AML-193 (cell line): Measurements from ENCODE around the gene RTN1.
A peak's percentile ranks its signal among the peaks of the same experiment; 100 is the strongest.

Experiments used
- DNase-seq, 2 experiments: peaks; one replicate each; lab custom pipeline; 2025; lab: John Stamatoyannopoulos, UW

The RTN1 gene, protein sequence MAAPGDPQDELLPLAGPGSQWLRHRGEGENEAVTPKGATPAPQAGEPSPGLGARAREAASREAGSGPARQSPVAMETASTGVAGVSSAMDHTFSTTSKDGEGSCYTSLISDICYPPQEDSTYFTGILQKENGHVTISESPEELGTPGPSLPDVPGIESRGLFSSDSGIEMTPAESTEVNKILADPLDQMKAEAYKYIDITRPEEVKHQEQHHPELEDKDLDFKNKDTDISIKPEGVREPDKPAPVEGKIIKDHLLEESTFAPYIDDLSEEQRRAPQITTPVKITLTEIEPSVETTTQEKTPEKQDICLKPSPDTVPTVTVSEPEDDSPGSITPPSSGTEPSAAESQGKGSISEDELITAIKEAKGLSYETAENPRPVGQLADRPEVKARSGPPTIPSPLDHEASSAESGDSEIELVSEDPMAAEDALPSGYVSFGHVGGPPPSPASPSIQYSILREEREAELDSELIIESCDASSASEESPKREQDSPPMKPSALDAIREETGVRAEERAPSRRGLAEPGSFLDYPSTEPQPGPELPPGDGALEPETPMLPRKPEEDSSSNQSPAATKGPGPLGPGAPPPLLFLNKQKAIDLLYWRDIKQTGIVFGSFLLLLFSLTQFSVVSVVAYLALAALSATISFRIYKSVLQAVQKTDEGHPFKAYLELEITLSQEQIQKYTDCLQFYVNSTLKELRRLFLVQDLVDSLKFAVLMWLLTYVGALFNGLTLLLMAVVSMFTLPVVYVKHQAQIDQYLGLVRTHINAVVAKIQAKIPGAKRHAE

DNA sequence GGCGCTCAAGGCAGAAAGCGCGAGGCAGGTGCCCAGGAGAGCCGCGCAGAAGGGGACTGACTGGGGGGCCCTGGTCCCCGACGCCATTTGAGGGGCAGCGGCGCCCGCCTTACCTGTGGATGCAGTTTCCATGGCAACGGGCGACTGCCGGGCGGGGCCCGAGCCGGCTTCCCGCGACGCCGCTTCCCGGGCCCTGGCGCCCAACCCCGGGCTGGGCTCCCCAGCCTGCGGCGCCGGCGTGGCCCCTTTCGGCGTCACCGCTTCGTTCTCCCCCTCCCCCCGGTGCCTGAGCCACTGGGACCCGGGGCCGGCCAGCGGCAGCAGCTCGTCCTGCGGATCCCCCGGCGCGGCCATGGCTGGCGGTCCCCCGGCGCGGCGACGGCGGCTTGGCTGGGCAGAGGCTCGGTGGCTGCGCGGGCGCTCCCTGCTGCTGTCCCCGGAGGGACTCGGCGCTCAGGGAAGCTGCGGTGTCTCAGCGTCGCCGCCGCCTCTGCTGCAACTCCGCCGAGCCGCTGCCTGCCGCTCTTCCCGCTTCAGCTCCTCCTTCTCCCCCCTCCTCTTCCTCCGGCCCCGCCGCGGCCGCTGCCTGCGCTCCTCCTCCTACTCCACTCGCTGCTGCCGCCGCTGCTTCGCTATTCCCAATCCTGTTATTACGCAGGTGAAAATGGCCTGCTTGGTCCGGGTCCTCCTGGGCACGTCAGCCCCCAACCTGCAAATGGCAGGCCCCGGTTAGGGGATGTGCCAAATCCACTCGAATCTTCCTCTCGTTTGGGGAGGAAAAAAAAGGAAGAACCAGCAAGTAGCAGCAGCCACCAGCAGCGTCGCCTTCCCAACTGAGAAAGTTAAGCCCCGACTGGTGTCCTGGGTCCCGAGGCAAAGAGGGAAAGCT is at the start of gene RTN1:
RTN1 (minus strand) TSS at position 500 of the 889 bp plus-strand sequence; CDS start at position 354, 146 bp downstream.
- peak; percentile 68 to 74 for DNase-seq

DNA sequence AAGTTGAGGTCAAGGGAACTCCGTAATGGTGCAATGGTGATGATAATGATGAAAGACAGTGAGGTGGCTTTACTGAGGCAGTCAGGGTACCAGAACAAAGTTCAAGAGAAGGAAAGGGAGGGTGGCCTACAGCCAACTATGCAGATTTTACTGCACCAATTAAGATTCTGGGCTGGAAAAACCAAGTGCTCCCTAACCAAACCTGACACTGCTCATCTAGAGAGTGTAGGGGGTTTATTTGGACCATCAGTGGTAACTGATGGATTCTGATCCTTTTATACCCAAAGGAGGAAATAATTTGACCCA is 49.8 kb upstream of the RTN1 start:
- no peak for DNase-seq

DNA sequence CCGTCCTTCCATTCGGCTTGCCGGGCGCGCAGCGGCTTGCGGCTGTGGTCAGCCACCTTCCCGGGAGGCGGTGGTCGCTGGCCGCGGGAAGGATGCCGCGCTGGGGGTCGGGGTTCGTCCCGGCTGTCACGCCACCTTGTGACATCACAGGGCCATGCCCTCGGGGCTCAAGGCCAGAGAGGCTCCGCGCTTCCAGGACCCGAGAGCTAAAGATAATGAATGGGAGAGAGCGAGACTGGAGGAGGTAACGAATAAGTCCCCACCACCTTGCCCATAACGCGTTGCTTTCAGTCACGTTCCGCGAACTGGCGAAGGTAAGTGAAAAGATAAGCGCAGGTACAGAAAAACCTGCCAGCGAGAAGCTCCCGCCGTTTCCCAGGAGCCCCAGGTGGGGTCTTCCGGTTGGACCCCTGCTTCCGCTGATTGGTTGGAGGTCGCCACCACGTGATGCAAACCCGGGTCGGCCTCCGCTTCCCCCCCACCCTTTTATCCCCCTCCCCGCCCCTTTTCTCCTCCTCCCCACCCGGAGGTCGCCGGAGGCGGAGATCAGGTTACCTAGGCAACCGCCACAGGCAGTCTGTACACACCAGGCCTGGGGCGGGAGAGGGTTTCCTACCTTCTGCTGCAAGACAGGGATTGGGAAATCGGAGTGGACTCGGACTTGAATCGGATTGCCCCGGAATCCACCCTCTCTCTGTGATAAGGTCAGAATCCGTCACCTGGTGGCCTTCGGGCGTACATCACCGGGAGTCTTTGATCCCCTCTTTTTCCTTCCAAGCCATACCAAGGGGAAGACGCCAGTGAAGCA is 49.2 kb upstream of the RTN1 start, which contains the start of gene LRRC9:
LRRC9 (plus strand) TSS at position 575 of the 808 bp plus-strand sequence.
- no peak for DNase-seq

DNA sequence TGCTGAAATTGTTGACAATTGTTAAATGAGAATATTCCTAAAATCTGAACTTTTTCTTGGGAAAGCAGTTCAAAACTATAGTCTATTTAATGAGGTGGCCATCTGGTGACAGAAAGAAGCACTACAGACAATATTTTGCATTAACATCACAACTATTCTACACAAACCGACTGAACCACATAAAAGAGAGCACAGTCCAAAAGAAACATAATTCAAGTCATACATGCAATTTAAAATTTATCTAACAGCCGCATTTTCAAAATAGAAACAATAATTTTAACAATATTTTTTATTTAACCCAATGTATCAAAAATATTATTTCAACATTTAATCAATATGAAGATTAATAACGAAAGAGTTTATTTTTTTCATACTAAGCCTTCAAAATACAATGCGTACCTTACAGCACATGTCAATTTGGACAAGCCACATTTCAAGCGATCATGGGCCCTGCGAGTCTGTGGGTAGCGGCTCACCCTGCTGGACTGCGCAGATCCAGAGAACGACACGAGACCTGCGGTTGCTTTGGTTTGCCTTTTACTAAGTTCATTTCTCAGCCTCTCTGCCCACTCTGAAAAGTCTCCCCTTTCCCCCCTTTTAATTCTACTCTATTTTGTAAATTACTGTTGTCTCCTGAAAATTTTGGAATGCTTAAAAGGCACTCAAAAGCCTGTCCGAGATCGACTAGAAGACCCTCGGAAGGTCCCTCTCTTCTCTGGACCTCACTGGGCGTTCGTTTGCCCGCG is 48.4 kb upstream of the RTN1 start:
- peak; percentile 8 to 26 for DNase-seq

DNA sequence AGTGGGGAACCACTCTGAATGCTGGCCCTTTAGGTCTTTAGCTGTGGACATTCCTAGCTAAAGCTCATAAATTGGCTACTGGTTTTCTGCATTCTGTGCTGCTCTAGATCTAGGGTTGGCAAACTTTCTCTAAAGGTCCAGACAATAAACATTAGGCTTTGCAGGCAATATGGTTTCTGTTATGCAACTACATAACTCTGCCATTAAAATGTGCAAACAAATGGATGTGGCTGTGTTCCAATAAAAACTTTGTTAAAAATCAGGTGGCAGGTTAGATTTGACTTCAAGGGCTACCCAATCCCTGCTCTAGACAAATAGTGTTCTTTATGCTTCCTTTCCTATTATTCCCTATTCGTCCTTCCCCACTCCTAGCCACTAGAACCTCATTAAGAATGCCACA is 42.6 kb upstream of the RTN1 start:
- DNase-seq, result no peak

DNA sequence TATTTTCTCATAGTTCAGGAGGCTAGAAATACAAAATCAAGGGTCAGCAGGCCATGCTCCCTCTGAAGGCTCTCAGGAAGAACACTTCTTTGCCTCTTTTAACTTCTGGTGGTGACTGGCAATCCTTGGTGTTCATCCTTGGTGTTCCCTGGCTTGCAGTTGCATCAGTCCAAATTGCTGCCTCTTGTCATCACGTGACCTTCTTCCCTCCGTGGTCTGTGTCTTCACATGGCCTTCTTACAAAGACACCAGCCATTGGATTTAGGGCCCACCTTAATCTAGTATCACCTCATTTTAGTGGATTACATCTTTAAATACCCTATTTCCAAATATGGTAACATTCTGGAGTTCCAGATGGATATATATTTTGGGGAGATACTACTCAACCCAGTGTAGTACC is 41.9 kb upstream of the RTN1 start:
- no peak for DNase-seq

DNA sequence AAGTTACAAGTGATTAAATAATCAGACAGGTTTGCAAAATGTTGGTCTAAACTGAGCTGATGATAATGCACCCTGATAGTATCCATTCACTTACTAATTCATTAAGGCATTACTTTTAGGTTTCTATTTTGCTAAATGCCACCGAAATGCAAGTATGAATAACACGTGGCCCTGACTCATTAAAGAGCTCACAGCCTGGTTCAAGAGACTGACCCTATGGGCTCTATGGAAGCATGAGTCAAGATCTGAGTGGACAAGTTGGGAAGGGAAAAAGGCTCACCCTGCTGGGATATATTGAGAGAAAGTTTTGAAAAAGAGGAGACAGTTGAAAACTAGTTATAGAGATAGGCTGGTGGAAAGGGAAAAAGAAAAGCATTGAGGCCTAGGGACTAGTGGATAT is 34.6 kb upstream of the RTN1 start:
- no peak for DNase-seq

DNA sequence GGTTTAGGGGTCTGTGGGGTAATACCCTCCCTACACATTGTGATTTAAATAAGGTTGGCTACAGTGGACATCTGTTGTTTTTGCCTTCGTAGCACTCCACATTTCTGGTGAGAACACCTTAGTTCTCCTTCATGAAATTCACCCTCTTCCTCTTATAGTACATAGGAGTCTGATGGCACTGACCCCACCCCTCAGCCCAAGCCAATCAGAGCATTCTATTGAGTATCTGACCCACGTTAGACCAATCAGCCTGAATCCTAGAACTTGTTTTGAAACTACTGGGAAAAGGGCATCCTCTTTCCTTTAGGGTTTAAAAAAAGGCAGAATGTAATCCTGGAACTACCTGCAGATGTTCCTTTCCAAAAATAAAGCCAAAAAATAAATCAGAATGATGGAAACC is 33.6 kb upstream of the RTN1 start:
- DNase-seq, result no peak

DNA sequence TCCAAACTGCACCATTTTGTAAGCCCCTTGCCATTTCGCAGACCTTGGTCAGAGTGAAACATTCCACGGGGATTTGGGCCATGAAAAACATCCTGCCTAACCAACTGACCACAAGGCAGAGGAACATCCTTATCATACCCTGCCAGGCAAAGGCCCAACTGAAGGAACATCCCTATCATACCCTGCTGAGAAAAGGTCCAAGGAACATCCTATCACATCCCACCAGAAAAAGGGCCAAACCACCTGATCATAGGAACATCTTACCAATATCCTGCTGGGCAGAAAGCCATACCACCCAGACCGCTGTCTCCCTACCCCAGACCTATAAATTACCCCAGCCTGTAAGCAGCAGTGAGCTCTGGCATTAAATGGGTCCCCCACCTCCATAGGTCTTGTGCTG is 30.0 kb upstream of the RTN1 start:
- no peak for DNase-seq

DNA sequence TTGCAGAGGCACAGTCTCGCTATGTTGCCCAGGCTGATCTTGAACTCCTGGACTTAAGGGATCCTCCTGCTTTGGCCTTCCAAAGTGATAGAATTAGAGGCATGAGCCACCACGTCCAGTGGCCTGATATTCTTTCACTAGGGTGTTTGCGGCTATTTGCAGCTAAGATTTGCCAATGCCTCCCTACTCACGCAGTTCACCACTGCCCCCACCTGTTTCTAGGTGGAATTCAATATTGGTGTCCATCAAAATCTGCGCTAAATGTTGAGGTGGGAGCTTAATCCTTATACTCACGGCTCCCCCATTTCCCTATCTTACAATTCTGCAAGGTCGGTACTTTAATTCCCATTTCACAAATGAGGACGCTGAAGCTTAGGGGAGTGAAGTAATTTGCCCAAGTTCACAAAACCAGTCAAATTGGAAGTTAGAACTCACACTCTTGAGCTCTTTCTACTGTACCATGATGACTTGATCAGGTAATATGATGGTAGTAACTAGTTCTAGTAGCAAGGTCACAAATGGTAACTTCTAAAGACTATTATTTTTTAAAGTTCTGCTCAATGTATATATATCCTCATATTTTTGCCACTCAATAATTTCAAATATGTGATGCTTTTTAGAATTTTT is 27.3 kb upstream of the RTN1 start:
- peak; percentile 8 to 36 for DNase-seq

DNA sequence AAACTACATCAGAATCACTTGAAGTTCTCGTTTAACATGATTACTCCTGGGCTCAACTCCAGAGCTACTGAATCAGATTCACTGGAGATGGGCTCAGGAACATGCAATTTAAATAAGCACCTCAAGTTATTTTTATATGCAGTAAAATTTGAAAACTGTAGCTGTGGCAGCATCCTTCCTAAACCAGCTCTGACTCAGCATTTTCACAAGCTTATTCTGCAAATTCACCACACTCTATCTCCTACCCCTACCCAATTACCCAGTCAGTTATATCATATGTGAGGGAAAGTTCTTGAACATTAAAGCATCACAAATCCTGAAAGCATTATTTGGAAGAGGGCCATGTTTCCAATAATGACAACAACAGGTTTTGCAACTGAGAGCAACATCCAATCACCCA is 25.1 kb upstream of the RTN1 start:
- no peak for DNase-seq

DNA sequence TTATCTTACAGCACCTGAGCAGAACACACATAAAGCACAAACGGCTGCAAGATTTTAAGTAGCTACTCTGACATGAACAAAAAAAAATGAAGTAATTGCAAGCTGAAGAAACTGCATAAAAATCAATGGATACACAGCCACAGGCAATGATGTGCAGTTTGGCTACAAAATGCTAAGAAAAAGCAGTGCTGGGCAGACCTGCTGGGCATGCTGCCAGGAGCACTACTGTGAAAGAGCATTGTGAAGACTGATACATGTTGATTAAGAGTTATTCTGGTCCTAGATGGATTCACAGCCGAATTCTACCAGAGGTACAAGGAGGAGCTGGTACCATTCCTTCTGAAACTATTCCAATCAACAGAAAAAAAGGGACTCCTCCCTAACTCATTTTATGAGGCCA is 20.1 kb upstream of the RTN1 start:
- DNase-seq, result no peak

DNA sequence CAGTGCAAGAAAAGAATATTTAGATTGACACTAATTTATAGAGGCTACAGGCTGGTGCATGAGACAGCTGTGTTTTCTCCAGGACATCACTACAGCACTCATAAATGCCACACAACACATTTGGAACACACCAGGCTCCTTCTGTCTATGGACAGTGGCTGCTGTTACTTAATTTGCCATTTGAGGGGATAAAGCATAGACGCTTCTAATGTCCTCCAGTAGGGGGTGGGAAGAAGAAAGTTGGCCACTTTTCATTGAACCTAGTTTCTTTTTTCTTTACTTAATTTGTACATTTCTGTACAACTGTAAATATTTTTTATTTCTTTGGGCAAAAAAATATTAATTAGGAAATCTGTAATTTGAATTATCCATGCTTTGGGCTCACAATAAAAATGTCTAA is 12.4 kb upstream of the RTN1 start:
- peak; percentile 13 to 22 for DNase-seq

DNA sequence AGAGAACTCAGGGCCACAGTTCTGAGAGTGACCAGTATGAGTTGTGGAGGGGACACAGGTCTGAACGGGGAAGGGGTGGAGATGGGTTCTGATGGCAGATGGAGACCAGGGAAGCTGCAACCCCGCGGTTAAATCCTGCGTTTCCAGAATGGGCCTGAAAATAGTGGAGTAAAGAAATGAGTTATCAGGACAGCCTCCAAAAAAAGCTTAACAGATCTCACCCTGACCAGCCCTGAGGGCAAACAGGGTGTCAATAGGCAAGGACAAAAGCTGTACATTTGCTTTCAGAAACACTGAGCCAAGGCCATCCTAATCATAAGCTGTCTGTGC is 555 bp upstream of the RTN1 start:
- no peak for DNase-seq

DNA sequence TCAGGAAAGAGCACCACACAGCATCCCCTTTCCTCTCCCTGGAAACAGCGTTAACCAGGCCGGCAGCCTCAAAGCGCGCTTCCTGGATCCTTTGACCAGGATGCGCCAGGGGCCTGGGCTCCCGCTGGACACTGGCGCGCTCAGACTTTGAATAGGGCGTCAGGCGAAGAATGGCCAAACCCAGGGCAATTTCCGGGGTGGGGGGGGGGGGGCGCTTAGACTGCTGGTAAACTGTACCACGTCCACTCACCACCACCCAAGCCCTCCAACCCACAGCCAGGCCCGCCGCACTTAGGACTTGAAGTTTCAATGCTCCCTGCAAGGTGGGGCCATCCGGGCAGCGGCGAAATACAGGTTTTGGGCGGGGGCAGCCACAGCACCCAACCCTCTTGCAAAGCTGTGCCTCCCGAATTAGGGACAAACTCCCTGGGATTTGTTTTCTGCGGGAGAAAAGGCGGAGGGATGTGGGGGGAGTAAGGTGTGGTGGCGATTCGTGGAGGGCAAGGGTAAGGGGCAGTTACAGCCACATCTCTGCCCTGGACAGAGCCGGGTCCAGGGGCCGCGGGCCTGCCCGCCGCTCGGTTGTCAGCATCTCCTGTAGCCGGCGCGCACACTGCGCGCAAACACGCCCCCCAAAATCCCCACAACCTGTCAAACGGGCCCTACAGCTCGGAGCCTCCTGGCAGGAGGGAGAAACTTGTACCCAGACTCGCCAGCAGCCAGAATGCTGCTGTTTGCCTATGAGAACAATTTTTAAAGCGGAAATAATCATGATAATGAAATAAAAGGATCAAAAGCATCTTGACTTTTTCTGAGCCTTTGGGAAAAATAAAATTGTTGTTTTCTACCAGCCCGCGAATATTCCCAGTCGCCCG is 958 bp downstream of the RTN1 start:
- no peak for DNase-seq

DNA sequence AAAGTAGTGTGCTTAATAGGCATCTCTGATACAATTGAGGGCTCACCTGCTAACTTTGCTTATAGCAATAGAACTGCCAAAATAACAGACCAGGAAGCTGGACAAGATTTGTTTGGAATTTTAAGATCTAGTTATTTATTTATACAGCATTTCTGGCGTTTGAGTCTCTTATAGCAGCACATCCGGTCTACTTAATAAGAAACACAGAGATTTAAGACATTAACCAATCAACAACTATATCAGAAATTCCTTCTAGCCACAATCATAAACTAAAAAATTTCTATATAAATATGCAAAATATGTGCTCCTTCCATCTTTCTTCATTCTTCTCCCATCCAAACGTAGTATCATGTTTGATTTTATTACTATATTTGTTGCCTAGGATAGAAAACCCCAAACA is 2.6 kb downstream of the RTN1 start:
- no peak for DNase-seq

DNA sequence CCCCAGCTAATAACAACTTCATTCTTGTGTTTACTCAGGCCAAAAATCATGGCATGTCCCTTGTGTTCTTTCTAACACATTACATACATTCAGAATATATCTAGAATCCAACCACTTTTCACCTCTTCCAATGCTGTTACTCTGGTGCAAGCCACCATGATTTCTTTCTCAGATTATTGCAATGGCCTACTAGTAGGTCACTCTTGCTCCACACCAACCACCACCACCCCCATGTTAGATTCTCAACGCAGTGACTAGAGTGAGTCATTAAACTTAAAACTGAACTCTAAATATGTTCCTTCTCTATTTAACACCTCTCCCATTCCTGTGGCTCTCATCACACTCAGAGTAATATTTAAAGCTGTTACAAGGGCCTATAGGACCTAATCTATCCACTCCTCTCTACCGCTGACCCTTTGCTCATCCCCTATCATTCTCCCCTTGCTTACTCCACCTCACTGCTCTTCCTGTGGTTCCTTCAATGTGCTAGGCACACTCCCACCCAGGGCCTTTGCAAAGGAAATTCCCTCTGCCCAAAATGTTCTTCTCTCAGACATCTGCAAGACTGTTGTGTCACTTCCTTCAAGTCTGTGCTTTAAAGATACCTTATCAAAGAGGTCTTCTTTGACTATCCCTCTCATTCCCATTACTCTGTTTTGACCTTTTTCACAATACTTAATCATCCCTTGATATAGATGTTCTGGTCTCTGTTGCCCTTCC is 6.6 kb downstream of the RTN1 start:
- DNase-seq, result no peak

DNA sequence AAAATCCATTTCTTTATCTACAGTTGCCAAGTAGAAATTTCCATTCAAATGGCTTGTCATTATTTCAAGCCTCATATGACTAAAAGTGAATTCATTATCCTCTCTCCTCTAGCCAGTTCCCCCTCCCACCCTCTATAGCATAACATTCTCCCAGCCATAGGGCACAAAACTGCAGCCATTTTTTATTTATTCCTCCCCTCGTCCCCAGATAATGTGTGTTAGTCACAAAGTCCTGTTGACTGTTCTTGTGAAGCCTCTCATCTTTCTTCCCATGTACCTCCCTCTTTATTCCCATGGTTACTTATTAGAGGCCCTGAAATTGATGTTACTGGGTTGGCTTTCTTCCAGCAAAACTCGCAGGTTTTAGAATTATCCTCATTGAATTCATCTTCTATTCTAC is 13.2 kb downstream of the RTN1 start:
- DNase-seq, result no peak

DNA sequence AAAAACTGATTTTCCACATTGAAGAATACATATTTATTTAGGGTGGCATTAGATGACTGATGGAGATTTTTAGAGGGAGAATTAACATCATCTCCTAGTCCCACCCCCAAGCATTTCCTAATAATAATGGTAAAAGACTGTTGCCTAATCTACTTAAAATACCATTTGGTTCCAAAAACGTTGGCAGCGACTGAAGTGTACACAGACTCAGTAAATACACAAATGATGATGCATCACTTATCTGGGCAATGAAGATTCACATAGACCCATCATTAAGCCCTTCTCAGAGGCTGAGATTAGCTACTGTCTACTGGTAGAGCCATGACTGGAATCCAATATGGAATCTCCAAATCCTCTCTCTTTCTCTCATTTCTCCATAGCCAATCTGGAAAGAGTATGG is 18.2 kb downstream of the RTN1 start:
- DNase-seq, result no peak
